ENCODE measurements around the gene MYO16. TPM values are rescaled to one million over a fixed set of nuclear protein-coding genes. Genes with fewer than 3 reads are reported as not detected.

The MYO16 gene
- total and polyA plus RNA-seq, 2 of the 4 experiments (the other 2 are of a cell fraction), result under 0.01 to 0.03 TPM

DNA sequence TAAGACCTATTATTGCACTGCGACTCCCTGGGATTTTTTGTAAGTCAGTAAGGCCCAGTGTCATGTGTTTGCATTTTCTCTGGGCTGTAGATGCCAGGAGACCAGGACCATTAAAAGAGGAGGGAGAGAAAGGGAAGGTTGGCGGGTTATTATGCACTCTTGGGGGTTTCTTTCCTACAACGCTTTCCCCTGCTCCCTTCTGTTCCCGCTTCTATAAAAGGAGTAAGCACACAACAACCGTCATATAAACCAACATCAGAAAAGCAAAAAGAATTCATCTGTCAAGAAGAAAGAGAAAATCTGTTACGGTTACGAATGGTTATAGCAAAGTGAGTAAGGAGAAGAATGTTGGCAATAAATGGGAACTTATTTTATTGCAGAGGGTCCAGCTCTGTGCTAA is 615.2 kb downstream of the MYO16 start:
- Histone ChIP-seq H4K20me1 (ENCODE audit: insufficient read depth, low read length) (no peaks in the 10 kb centered on the region), H3K18ac (ENCODE audit: low read depth, low read length) (peak overlapping the region; percentile 82; the same call in 1 of the 2 replicates), H2AK5ac (ENCODE audit: low read depth, low read length) (peak overlapping the region; percentile 82), H3K9ac (ENCODE audit: low read depth, low read length) (no peak overlapping the region), H3K14ac (replicated peaks; ENCODE audit: low read depth, low read length) (peak overlapping the region; percentile 64; the same call in 1 of the 2 replicates), H3K27ac (ENCODE audit: insufficient read depth, low read length) (no peak overlapping the region), H3K4me2 (ENCODE audit: low read depth, low read length) (no peak overlapping the region), H4K5ac (ENCODE audit: low read depth, low read length) (peak overlapping the region; percentile 71; the same call in 1 of the 2 replicates), H3K56ac (ENCODE audit: extremely low read depth, insufficient read depth, low read length) (peak overlapping the region; percentile 38; the same call in 1 of the 2 replicates), H2BK15ac (ENCODE audit: low read depth, low read length) (peak overlapping the region; percentile 95; the same call in 2 of the 3 replicates), H3K36me3 (ENCODE audit: control insufficient read depth, insufficient read depth, low read length) (no peaks in the 10 kb centered on the region), H4K91ac (ENCODE audit: insufficient read depth, low read depth, low read length) (peak overlapping the region; percentile 75), H2AK9ac (replicated peaks; ENCODE audit: low read depth, low read length, poor library complexity) (no peak overlapping the region), H3K27me3 (ENCODE audit: control insufficient read depth, insufficient read depth, low read length) (no peaks in the 10 kb centered on the region), H3K4me1 (ENCODE audit: control insufficient read depth, insufficient read depth, low read length) (peaks cover 5% of the 10 kb centered on the region; the same call in 1 of the 2 replicates), H3K9me1 (ENCODE audit: insufficient read depth, low read length) (peaks cover 3% of the 10 kb centered on the region), H2AFZ (replicated peaks; ENCODE audit: low read length, poor library complexity) (no peak overlapping the region), H2BK20ac (ENCODE audit: low read depth, low read length) (peak overlapping the region; percentile 72), H3K4me3 (ENCODE audit: insufficient read depth, low read depth, low read length) (no peak overlapping the region), H2BK120ac (ENCODE audit: low read depth, low read length) (peak overlapping the region; percentile 96), H3K79me1 (ENCODE audit: low read depth in 1 of 2, low read length in 2 of 2) (no peaks in the 10 kb centered on the region), H2BK5ac (ENCODE audit: low read depth, low read length, poor library complexity, severe bottlenecking) (peak overlapping the region; percentile 94), H3K4ac (ENCODE audit: low read depth, low read length) (peak overlapping the region; percentile 79), H4K8ac (ENCODE audit: low read depth in 2 of 2, low read length in 2 of 2) (peak overlapping the region; percentile 57 to 93), H3K9me3 (ENCODE audit: control insufficient read depth, insufficient read depth, low read length) (no peaks in the 10 kb centered on the region; the same call in 1 of the 2 replicates), H3K23ac (ENCODE audit: low read depth, low read length) (0 out of 2 replicates have a peak overlapping the region, but pooled peaks have one; percentile 29)
- TF ChIP-seq CHD1 (IDR thresholded peaks at IDR 0.05; ENCODE audit: low read depth, low read length), result no peak
- TF ChIP-seq, protein P1, sequence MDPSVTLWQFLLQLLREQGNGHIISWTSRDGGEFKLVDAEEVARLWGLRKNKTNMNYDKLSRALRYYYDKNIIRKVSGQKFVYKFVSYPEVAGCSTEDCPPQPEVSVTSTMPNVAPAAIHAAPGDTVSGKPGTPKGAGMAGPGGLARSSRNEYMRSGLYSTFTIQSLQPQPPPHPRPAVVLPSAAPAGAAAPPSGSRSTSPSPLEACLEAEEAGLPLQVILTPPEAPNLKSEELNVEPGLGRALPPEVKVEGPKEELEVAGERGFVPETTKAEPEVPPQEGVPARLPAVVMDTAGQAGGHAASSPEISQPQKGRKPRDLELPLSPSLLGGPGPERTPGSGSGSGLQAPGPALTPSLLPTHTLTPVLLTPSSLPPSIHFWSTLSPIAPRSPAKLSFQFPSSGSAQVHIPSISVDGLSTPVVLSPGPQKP (IDR thresholded peaks at IDR 0.05; ENCODE audit: borderline replicate concordance, low read depth, low read length), result no peak
- TF ChIP-seq MXI1 (IDR thresholded peaks at IDR 0.05; ENCODE audit: borderline replicate concordance, low read depth, low read length), result no peak
- no peak for TF ChIP-seq FOS (IDR thresholded peaks at IDR 0.05; ENCODE audit: low read depth, low read length)
- no peak for TF ChIP-seq CEBPB (IDR thresholded peaks at IDR 0.05; ENCODE audit: low read depth, low read length)
- no peak for TF ChIP-seq NFE2L2 (IDR thresholded peaks at IDR 0.05; ENCODE audit: low read depth, low read length)
- TF ChIP-seq RCOR1 (IDR thresholded peaks at IDR 0.05; ENCODE audit: insufficient replicate concordance, low read length), result no peak
- no peak for TF ChIP-seq MAZ (IDR thresholded peaks at IDR 0.05; ENCODE audit: borderline replicate concordance, low read depth, low read length)
- TF ChIP-seq SMC3 (IDR thresholded peaks at IDR 0.05; ENCODE audit: low read depth, low read length), result no peak
- no peak for TF ChIP-seq POLR2A (IDR thresholded peaks at IDR 0.05; ENCODE audit: low read depth, low read length)
- ChIA-PET CTCF (interaction anchor here (0.6 kb wide), 1 partner anchor 133 kb away, joined by 6 read pairs; no protein-coding TSS in a partner anchor), POLR2A (ENCODE audit: unreplicated experiment) (no interaction called here)
- ATAC-seq (ENCODE audit: low read depth) (no peak), DNase-seq (no peak)
- dilution Hi-C loops (cut with HindIII; ENCODE audit: low sequenced_read_pairs, unreplicated experiment) (no loop called here), intact Hi-C loops (cut with micrococcal nuclease) (loop anchor here (5.0 kb wide), 1 partner anchor 87 kb away; no protein-coding TSS in a partner anchor), in situ Hi-C loops (cut with MboI; ENCODE audit: low sequenced_read_pairs) (no loop called here)
- WGBS, 2 experiments (ENCODE audit: extremely low coverage in 2 of 2, insufficient read length in 1 of 2), result 100% methylated on average over 2 of the region's 7 CpGs; no CpG with 5 or more reads in 1 of the 2 experiments
- no TSS peak for BruUV-seq (replicated peaks)
